GM10266 (cell line): ENCODE measurements around the gene TMEM184B.

ENCODE experiments used
- DNase-seq: peaks from one replicate; pipeline ENCODE4 v3.0.0; 2012; ENCODE audit errors: extremely low spot score
- CTCF ChIP-seq: IDR thresholded peaks from 2 replicates; pipeline ENCODE4 v1.5.1; 2012; ENCODE audit warnings: mild to moderate bottlenecking, low read depth; ENCODE audit not compliant: control insufficient read depth, insufficient read depth; ENCODE audit errors: missing control alignments

Gene TMEM184B

DNA sequence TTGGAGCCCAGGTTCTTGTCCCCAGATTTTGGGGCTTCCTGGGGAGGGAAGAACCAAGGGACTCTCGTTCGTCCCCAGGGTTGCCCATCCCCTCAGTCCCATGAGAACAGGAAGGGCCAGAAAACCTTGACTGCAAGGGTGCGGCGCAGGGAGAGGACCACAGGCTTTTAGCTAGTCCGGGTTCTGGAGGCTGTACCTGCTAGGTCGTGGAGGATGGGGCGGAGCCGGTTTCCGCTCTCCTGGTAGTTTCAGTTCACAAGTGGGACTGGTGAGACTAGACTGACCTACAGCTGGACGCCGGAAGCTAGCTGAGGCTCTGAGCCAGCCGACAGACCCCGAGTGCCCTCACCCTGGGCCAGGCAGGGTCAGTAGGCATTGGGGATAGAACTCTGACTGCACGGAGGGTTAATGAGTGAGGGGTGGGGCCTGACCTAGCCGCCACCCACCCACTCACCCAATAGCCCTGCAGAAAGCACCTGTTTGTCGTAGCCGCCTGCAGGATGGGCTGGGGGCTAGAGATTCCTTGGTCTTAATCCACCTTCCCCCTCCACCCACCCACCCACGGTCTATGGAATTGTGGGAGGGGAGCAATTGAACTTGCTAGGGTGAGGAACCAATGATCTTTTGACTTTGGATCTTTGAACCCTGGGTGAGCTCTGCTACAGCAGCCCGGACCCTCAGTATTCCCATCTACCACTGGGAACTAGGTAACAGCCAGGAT is 69.6 kb downstream of the TMEM184B start:
- TF ChIP-seq CTCF = no peak
- DNase-seq = peak; percentile 47

DNA sequence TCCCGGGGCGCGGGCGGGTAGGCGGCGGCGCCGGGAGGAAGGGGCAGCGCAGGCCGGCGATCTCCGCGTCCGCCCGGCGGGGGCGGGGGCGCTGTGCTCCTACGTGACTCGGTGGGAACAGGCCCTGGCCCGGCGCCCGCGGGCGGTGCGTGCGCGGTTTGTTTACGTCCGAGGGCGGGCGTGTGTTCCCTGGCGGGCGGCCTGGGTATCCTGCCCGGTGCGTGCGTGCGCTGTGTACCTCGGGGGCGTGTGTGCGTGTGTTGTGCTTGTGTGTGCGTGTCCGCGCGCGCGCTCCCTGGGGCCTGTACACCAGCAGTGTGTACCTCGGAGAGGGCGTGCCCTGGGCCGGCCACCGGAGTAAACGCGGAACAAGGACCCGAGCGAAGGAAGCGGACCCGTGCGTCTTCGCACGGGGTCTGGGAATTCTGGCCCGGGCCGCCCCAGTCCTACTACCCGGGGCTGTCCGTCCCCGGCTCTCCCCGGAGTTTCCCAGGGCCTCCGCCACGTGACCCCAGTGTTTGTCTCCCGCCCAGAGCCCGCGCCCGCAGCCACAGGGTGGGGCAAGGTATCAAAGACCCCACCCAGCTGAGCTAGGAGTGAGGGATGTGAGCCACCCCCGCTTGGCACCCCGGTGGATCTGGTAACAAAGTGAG is 70.2 kb downstream of the TMEM184B start:
- TF ChIP-seq CTCF = peak; percentile 16

DNA sequence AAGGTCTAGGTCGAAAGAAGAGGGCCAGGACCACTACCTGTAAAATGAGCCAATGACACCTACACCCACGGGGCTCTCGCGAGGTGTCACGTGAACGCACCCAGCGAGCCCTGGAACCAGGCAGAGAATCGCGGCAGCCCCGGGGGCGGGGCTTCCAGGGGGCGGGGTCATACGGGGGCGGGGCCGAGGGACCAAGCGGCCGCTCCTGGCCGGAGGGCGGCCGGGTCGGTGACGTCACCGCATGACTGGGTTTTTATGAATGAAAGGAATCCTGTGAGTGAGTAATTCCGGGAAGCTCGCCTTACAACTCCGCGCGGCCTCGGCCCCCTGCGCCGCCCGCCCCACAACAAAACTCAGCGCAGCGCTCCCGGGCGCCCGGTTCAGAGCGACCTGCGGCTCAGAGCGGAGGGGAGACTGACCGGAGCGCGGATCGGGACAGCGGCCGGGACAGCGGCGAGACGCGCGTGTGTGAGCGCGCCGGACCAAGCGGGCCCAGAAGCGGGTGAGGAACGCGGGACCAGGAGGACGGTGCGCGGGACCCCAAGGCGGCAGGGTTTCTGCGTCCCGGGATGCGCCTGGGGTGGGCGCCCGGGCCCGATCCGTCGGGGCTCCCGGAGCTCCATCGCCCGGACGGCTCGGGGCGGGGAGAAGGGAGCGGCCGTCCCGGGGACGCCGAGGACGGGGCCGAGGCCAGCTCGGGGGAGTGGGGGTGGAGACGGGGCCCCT is 70.9 kb downstream of the TMEM184B start, which contains the start of gene MAFF:
MAFF (plus strand) TSS at position 284 of the 726 bp plus-strand sequence. CDS start 11,860 bp downstream, outside the sequence.
- peak; percentile 98 for DNase-seq

More for the DNA sequence above, 70.2 kb downstream of the TMEM184B start:
- DNase-seq = peak; percentile 48

GRCh38 chr22:38201371-38201710 is 71.5 kb downstream of the TMEM184B start:
- no peak for TF ChIP-seq CTCF
- no peak for DNase-seq

More for the DNA sequence above, 70.9 kb downstream of the TMEM184B start, which contains the start of gene MAFF:
- no peak for TF ChIP-seq CTCF

- no peak for DNase-seq
- TF ChIP-seq CTCF = no peak
These were observed 72.8 kb downstream of the TMEM184B start for GRCh38 chr22:38199826-38200559.

GRCh38 chr22:38196791-38197419 is 75.9 kb downstream of the TMEM184B start:
- no peak for DNase-seq

More at GRCh38 chr22:38196791-38197419, 75.9 kb downstream of the TMEM184B start:
- TF ChIP-seq CTCF = no peak
